Stimulated activated CD8-positive, alpha-beta memory T cell treated with anti-CD3 and anti-CD28 coated beads, Interleukin-15, amount 100 ng/mL, for 1 hour (primary cell): ENCODE measurements around the gene LGALS9C.
"Not testable (repeated sequence)": the region's sequence is repeated elsewhere in the genome, so short reads cannot be mapped to it uniquely, and the experiment has no call there.

Source experiments
- DNase-seq: peaks from one replicate; pipeline ENCODE4 v3.0.0-alpha.2; 2020; ENCODE audit warnings: low read depth

The LGALS9C gene

GRCh38 chr17:18478977-18479595 lies 2.5 kb downstream of the LGALS9C start:
- not testable (repeated sequence) for DNase-seq

- not testable (repeated sequence) for DNase-seq
These were observed 5.2 kb downstream of the LGALS9C start for GRCh38 chr17:18481775-18482174.

DNA sequence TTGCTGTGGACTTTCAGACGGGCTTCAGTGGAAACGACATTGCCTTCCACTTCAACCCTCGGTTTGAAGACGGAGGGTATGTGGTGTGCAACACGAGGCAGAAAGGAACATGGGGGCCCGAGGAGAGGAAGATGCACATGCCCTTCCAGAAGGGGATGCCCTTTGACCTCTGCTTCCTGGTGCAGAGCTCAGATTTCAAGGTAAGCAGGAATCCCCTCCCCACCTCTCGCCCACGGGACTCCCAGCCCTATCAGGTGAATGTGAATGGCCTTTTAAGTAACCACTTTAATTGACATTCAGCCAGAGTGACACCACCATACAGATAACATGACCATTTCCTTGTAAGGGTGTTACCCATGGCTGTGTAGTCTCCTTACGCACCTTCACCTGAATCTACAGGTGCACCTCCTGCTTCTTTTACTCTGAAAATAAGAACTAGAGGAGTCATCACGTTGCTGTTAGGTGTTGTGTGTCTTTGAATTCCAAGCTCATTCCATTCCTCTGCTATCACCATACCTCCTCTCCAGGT lies 9.4 kb downstream of the LGALS9C start:
- DNase-seq = not testable (repeated sequence)

GRCh38 chr17:18487633-18488032 lies 11.0 kb downstream of the LGALS9C start:
- DNase-seq = not testable (repeated sequence)

DNA sequence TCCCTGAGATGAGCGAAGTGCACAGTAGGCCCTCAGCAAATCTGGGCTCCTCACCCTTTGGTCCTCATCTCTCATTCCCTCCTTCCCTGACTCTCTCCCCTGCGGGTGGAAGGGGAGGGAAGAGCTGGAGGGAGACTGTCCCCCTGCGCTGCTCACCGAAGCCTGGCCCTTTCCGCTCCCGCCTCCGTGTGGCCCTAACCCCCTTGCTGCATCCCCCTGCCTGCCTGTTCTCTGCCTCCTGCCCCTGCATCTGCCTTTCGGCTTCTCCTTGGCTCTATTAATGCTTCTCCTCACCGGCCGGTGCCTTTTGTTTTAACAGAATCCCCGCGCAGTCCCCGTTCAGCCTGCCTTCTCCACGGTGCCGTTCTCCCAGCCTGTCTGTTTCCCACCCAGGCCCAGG lies 12.0 kb downstream of the LGALS9C start:
- not testable (repeated sequence) for DNase-seq

DNA sequence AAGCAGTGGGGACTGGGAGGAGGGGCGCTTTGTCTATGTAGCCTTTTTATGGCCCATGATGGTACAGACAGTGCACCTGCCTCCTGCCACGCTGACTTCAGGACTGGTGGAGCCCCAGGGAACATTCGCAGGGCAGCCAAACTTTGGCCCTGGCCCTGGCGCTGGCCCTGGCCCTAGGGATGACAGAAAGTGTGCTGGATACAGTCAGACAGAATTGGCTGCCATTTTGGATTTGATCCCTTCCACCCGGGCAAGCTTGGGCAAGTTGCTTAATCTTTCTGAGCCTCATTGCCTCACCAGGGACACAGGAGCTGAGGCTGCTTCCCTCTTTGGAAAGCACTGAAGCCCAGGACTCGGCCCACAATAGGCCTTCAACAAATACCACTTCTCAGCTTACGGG lies 13.4 kb downstream of the LGALS9C start:
- not testable (repeated sequence) for DNase-seq

DNA sequence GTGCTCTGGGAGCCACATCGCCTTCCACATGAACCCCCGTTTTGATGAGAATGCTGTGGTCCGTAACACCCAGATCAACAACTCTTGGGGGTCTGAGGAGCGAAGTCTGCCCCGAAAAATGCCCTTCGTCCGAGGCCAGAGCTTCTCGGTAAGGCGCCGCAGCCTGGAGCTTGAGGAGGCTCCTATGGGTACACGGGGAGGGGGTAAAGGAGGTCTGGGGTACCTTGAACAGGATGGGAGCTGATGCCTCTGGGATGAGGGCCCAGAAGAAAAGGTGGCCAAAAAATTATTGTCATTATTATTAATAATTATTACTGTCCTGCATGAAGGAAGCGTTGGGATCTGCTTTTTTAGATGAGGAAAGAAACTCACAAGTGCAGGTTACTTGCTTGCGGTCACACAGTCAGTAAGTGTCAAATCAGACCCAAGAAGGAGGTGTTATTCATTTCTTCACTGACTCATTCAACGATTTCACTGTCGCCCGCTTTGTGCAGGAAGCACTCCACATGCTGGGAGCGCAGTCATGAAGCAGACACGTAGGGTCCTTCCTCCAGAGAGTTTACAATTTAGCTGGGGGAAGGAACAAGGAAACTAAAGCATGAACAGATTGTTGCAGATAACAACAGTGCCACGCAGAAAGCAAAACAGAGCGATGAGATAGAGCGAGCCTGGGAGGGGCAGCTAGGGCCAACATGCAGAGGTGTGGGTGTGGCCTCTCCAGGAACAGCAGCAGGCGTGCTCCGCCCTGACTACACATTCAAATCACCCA lies 16.3 kb downstream of the LGALS9C start:
- not testable (repeated sequence) for DNase-seq

GRCh38 chr17:18494250-18494768 lies 17.7 kb downstream of the LGALS9C start:
- not testable (repeated sequence) for DNase-seq

GRCh38 chr17:18497044-18497443 lies 20.5 kb downstream of the LGALS9C start:
- DNase-seq = not testable (repeated sequence)

- DNase-seq = not testable (repeated sequence)
These were observed 22.5 kb downstream of the LGALS9C start for GRCh38 chr17:18499100-18499499.

GRCh38 chr17:18499756-18500155 lies 23.2 kb downstream of the LGALS9C start:
- DNase-seq = not testable (repeated sequence)

- DNase-seq = not testable (repeated sequence)
These were observed 23.7 kb downstream of the LGALS9C start for GRCh38 chr17:18500281-18500680.

- not testable (repeated sequence) for DNase-seq
These were observed 24.2 kb downstream of the LGALS9C start for GRCh38 chr17:18500816-18501215.

DNA sequence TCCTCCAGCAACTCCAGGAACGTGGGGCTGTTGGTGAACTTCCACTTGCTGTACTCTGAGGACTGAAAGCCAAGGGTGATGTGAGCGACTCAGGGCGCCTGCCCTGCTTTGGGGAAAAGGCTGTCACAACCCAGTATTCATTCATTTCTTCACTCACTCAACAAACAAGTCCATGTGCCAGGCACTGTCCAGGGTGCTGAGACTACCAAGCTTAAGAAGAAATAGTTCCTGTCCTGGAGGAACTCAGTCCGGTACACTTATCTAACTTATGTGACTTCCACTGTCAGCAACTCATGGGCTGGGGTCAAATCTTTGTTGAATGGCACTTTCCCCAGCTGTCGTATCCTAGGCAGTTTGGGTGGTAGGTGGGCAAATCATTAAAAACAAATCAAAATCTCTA lies 26.6 kb downstream of the LGALS9C start:
- DNase-seq = not testable (repeated sequence)

GRCh38 chr17:18507729-18508128 lies 31.1 kb downstream of the LGALS9C start:
- DNase-seq = not testable (repeated sequence)

- DNase-seq = not testable (repeated sequence)
These were observed 32.1 kb downstream of the LGALS9C start for GRCh38 chr17:18508667-18509066.

- DNase-seq = not testable (repeated sequence)
These were observed 44.5 kb downstream of the LGALS9C start for GRCh38 chr17:18521100-18521499.

- DNase-seq = not testable (repeated sequence)
These were observed 48.4 kb downstream of the LGALS9C start for GRCh38 chr17:18525015-18525414.

DNA sequence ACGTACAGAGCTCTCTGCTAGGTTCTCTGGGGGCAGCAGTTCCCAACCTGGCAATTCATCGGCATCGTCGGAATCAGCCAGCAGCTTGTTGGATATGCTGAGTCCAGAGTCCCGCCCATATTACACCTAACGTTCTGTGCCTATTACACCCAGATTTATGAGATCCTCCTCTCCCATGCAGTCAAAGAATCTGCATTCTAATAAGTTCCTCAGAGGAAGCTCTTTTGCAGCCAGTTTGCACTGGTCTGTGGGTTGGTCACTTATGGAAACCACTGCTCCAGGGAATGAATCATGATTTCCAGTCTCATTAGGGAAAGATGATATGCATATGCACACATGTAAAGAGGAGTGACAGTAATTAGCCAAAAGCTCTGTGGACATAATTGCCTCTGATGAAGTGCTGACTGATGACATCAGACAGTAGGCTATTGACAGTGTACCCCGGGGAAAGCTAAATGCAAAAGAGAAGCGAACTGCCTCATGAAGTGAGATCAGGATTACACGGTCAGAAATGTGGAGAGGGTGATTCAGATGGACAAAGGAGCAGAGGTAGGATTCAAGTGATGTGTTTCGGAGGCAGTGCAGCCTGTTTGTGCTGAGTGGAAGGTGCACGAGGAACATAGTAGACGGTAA lies 49.7 kb downstream of the LGALS9C start:
- not testable (repeated sequence) for DNase-seq

GRCh38 chr17:18527354-18527753 lies 50.8 kb downstream of the LGALS9C start:
- DNase-seq = not testable (repeated sequence)

DNA sequence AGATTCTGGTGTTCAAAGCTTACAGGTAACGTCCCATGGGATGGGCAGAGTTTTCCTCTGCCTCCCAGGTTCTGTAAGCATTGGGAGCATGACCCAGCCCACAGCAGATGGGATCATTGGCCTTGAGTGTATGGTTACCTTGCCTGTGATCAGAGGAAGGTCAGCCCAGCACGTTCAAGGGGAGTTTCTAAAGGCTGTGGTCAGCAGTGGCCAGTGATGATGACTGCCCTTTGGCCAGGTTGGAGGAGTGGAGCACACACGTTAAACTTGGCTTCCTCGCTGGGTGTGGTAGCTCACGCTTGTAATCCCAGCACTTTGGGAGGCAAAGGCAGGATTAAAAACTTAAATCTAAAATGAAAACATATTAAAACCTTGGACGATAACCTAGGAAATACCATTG lies 51.8 kb downstream of the LGALS9C start:
- DNase-seq = not testable (repeated sequence)

- DNase-seq = not testable (repeated sequence)
These were observed 52.4 kb downstream of the LGALS9C start for GRCh38 chr17:18528899-18529500.
